Activated CD8-positive, alpha-beta memory T cell treated with anti-CD3 and anti-CD28 coated beads, Interleukin-2, amount 50 U/mL, for 24 hours (primary cell): ENCODE data around the gene ZNF200.
"Not testable (repeated sequence)": the region's sequence is repeated elsewhere in the genome, so short reads cannot be mapped to it uniquely, and the experiment has no call there.

ENCODE experiments used
- DNase-seq: peaks from one replicate; pipeline ENCODE4 v3.0.0-alpha.2; 2020; ENCODE audit errors: extremely low read depth

The ZNF200 gene

GRCh38 chr16:3234857-3235561 is at the start of gene ZNF200:
ZNF200 (minus strand) TSS chr16:3235158; CDS start chr16:3233755, 1,403 bp downstream.
- peak; percentile 87 for DNase-seq

- no peak for DNase-seq
Measured at GRCh38 chr16:3283543-3284447, 48.8 kb upstream of the ZNF200 start.

GRCh38 chr16:3282730-3283542 is 48.0 kb upstream of the ZNF200 start, which contains the start of gene ZNF263:
ZNF263 (plus strand) TSS chr16:3283491; CDS start chr16:3283819, 328 bp downstream.
- DNase-seq = peak; percentile 83

GRCh38 chr16:3282103-3282729 is 47.3 kb upstream of the ZNF200 start:
- no peak for DNase-seq

- DNase-seq = no peak
Measured at GRCh38 chr16:3281222-3281820, 46.4 kb upstream of the ZNF200 start.

- DNase-seq = no peak
Measured at GRCh38 chr16:3276679-3277078, 41.7 kb upstream of the ZNF200 start.

- DNase-seq = no peak
Measured at GRCh38 chr16:3274947-3275346, 40.0 kb upstream of the ZNF200 start.

GRCh38 chr16:3274490-3274889 is 39.5 kb upstream of the ZNF200 start:
- DNase-seq = no peak

- not testable (repeated sequence) for DNase-seq
Measured at GRCh38 chr16:3271281-3271680, 36.3 kb upstream of the ZNF200 start.

GRCh38 chr16:3270718-3271117 is 35.8 kb upstream of the ZNF200 start:
- not testable (repeated sequence) for DNase-seq

- no peak for DNase-seq
Measured at GRCh38 chr16:3268294-3268693, 33.3 kb upstream of the ZNF200 start.

- DNase-seq = no peak
Measured at GRCh38 chr16:3266873-3267537, 32.0 kb upstream of the ZNF200 start.

GRCh38 chr16:3264137-3265036 is 29.4 kb upstream of the ZNF200 start:
- DNase-seq = peak; percentile 97

GRCh38 chr16:3262517-3262916 is 27.6 kb upstream of the ZNF200 start:
- DNase-seq = no peak

GRCh38 chr16:3259836-3260235 is 24.9 kb upstream of the ZNF200 start:
- no peak for DNase-seq

GRCh38 chr16:3256866-3257465 is 22.0 kb upstream of the ZNF200 start:
- no peak for DNase-seq

- no peak for DNase-seq
Measured at GRCh38 chr16:3256146-3256865, 21.3 kb upstream of the ZNF200 start, which contains the start of gene MEFV. MEFV (minus strand) TSS chr16:3256633; CDS start chr16:3256587, 46 bp downstream.

- no peak for DNase-seq
Measured at GRCh38 chr16:3254309-3254708, 19.4 kb upstream of the ZNF200 start.
